ENCODE results near the gene SLC22A6. TPM values are rescaled to one million over a fixed set of nuclear protein-coding genes. Genes with fewer than 3 reads are reported as not detected.

Gene SLC22A6
- total and polyA plus RNA-seq, 2 experiments from 2014 or later = not detected

- Histone ChIP-seq H3K4me1 (ENCODE audit: low read depth) (peaks cover 12% of the 10 kb centered on the region), H3K27ac (no peak overlapping the region), H3K36me3 (no peaks in the 10 kb centered on the region), H3K9me3 (ENCODE audit: low read depth) (no peaks in the 10 kb centered on the region), H3K4me3 (no peak overlapping the region), H3K27me3 (no peaks in the 10 kb centered on the region)
- peak; percentile 48 for TF ChIP-seq CTCF (IDR thresholded peaks at IDR 0.05; ENCODE audit: low read depth, low read length)
- DNase-seq (ENCODE audit: low read depth in 1 of 2, low spot score in 1 of 2) = no peak
Measured at GRCh38 chr11:63020671-63021291, 36.0 kb upstream of the SLC22A6 start.

- Histone ChIP-seq H3K27me3 (no peaks in the 10 kb centered on the region), H3K36me3 (no peaks in the 10 kb centered on the region), H3K4me1 (ENCODE audit: low read depth) (peaks cover 12% of the 10 kb centered on the region), H3K27ac (no peak overlapping the region), H3K9me3 (ENCODE audit: low read depth) (no peaks in the 10 kb centered on the region), H3K4me3 (no peak overlapping the region)
- DNase-seq (ENCODE audit: low read depth in 1 of 2, low spot score in 1 of 2) = peak in 1 of 2 donors; percentile 41
- TF ChIP-seq CTCF (IDR thresholded peaks at IDR 0.05; ENCODE audit: low read depth, low read length) = no peak
Measured at GRCh38 chr11:63019506-63019905, 34.7 kb upstream of the SLC22A6 start.

GRCh38 chr11:63017306-63017974 is 32.7 kb upstream of the SLC22A6 start:
- Histone ChIP-seq H3K36me3 (no peaks in the 10 kb centered on the region), H3K9me3 (ENCODE audit: low read depth) (no peaks in the 10 kb centered on the region), H3K27ac (no peak overlapping the region), H3K4me3 (no peak overlapping the region), H3K27me3 (no peaks in the 10 kb centered on the region), H3K4me1 (ENCODE audit: low read depth) (peaks cover 6% of the 10 kb centered on the region)
- TF ChIP-seq CTCF (IDR thresholded peaks at IDR 0.05; ENCODE audit: low read depth, low read length) = no peak
- no peak for DNase-seq (ENCODE audit: low read depth in 1 of 2, low spot score in 1 of 2)

- Histone ChIP-seq H3K36me3 (no peaks in the 10 kb centered on the region), H3K27me3 (no peaks in the 10 kb centered on the region), H3K4me1 (ENCODE audit: low read depth) (peaks cover 5% of the 10 kb centered on the region), H3K9me3 (ENCODE audit: low read depth) (no peaks in the 10 kb centered on the region), H3K4me3 (no peak within 1 kb of the TSS), H3K27ac (no peak within 1 kb of the TSS)
- no peak for DNase-seq (ENCODE audit: low read depth in 1 of 2, low spot score in 1 of 2)
- no peak for TF ChIP-seq CTCF (IDR thresholded peaks at IDR 0.05; ENCODE audit: low read depth, low read length)
Measured at GRCh38 chr11:63015521-63016215, 30.9 kb upstream of the SLC22A6 start, which contains the start of gene SLC22A8. SLC22A8 (minus strand) TSS chr11:63015841; CDS start chr11:63014958, 883 bp downstream.

GRCh38 chr11:63014408-63015055 is 29.8 kb upstream of the SLC22A6 start:
- no peak overlapping the region for H3K27ac ChIP-seq
- H3K4me3 ChIP-seq = no peak overlapping the region
- no peak for DNase-seq (ENCODE audit: low read depth in 1 of 2, low spot score in 1 of 2)
- H3K4me1 ChIP-seq (ENCODE audit: low read depth) = peaks cover 5% of the 10 kb centered on the region
- H3K9me3 ChIP-seq (ENCODE audit: low read depth) = no peaks in the 10 kb centered on the region
- H3K36me3 ChIP-seq = no peaks in the 10 kb centered on the region
- TF ChIP-seq CTCF (IDR thresholded peaks at IDR 0.05; ENCODE audit: low read depth, low read length) = no peak
- no peaks in the 10 kb centered on the region for H3K27me3 ChIP-seq
